Activated naive CD4-positive, alpha-beta T cell (primary cell): ENCODE results near the gene CEP170B.
"Not testable (repeated sequence)": the region's sequence is repeated elsewhere in the genome, so short reads cannot be mapped to it uniquely, and the experiment has no call there.

Source experiments
- DNase-seq, 4 experiments: peaks; one replicate each; lab custom pipeline; 2025; lab: John Stamatoyannopoulos, UW

Gene CEP170B

GRCh38 chr14:104865081-104865630, at the start of gene CEP170B:
TSS of gene CEP170B (plus strand) at chr14:104865268. CDS start at chr14:104868451, 3,183 bp downstream.
- DNase-seq: peak in 2 of 4 experiments; percentile 14 to 45

GRCh38 chr14:104816616-104816884, 48.5 kb upstream of the CEP170B start:
- no peak for DNase-seq

- no peak for DNase-seq
Measured at GRCh38 chr14:104817930-104818713, 46.9 kb upstream of the CEP170B start.

- DNase-seq: no peak
Measured at GRCh38 chr14:104818714-104819161, 46.3 kb upstream of the CEP170B start.

GRCh38 chr14:104819361-104819781, 45.7 kb upstream of the CEP170B start:
- no peak for DNase-seq

- DNase-seq: no peak
Measured at GRCh38 chr14:104820669-104821228, 44.3 kb upstream of the CEP170B start.

- no peak for DNase-seq
Measured at GRCh38 chr14:104821229-104821945, 43.7 kb upstream of the CEP170B start.

- no peak for DNase-seq
Measured at GRCh38 chr14:104821971-104822608, 43.0 kb upstream of the CEP170B start.

- no peak for DNase-seq
Measured at GRCh38 chr14:104822821-104823615, 42.0 kb upstream of the CEP170B start.

GRCh38 chr14:104824353-104824997, 40.6 kb upstream of the CEP170B start:
- no peak for DNase-seq

- peak; percentile 94 to 98 (median 97) for DNase-seq
Measured at GRCh38 chr14:104826189-104826860, 38.7 kb upstream of the CEP170B start.

GRCh38 chr14:104826861-104827176, 38.2 kb upstream of the CEP170B start:
- DNase-seq: no peak

- peak in 2 of 4 experiments; percentile 14 to 38 for DNase-seq
Measured at GRCh38 chr14:104827177-104828055, 37.7 kb upstream of the CEP170B start.

- DNase-seq: no peak
Measured at GRCh38 chr14:104830781-104831180, 34.3 kb upstream of the CEP170B start.

GRCh38 chr14:104836171-104836935, 28.7 kb upstream of the CEP170B start:
- not testable (repeated sequence) for DNase-seq

- no peak for DNase-seq
Measured at GRCh38 chr14:104841730-104842129, 23.3 kb upstream of the CEP170B start.

- no peak for DNase-seq
Measured at GRCh38 chr14:104843006-104843405, 22.1 kb upstream of the CEP170B start.

- no peak for DNase-seq
Measured at GRCh38 chr14:104843442-104844305, 21.4 kb upstream of the CEP170B start.
